A673 (cell line): ENCODE data around the gene BRI3. TPM values are rescaled to one million over a fixed set of nuclear protein-coding genes. Genes with fewer than 3 reads are reported as not detected.

Experiments used
- BruUV-seq: library from RNA; stranded (reverse); fragments of 400-500 nt; replicated peaks from 2 replicates; lab custom pipeline; 2021; lab: Mats Ljungman, UMichigan
- CTCF ChIA-PET: fragments of 300-600 bp; sonication (Branson Sonifier 250); formaldehyde crosslinking; loops from one replicate; lab custom pipeline; 2022; ENCODE audit warnings: antibody characterized with exemption; lab: Charles Lee
- POLR2A ChIA-PET: fragments of 300-600 bp; sonication (Branson Sonifier 250); formaldehyde crosslinking; loops from one replicate; lab custom pipeline; 2022; ENCODE audit warnings: antibody characterized with exemption; ENCODE audit not compliant: low non-redundant PET; lab: Charles Lee
- DNase-seq: peaks from one replicate; pipeline ENCODE4 v3.0.0-alpha.2; 2015; ENCODE audit warnings: low spot score
- H3K27ac ChIP-seq: fragments of 200-600 bp; sonication (generic); 2 replicates; pipeline ENCODE4 v1.5.1; 2016; ENCODE audit warnings: mixed run types, low read depth, mild to moderate bottlenecking, mixed read lengths, antibody characterized with exemption, low read length; ENCODE audit not compliant: poor library complexity, severe bottlenecking
- H3K27me3 ChIP-seq: fragments of 200-600 bp; sonication (generic); replicated peaks from 2 replicates; pipeline ENCODE4 v1.6.1; 2017; ENCODE audit warnings: mixed run types, low read depth, mild to moderate bottlenecking, mixed read lengths, antibody characterized with exemption, low read length; ENCODE audit not compliant: insufficient read depth, poor library complexity
- H3K36me3 ChIP-seq: fragments of 200-600 bp; sonication (generic); 2 replicates; pipeline ENCODE4 v1.6.1; 2016; ENCODE audit warnings: mixed run types, mild to moderate bottlenecking, mixed read lengths, antibody characterized with exemption, low read length; ENCODE audit not compliant: insufficient read depth, poor library complexity, severe bottlenecking
- H3K4me1 ChIP-seq: fragments of 200-600 bp; sonication (generic); 2 replicates; pipeline ENCODE4 v1.6.1; 2017; ENCODE audit warnings: mixed run types, mild to moderate bottlenecking, mixed read lengths, antibody characterized with exemption, low read length; ENCODE audit not compliant: insufficient read depth, poor library complexity, severe bottlenecking
- H3K4me3 ChIP-seq: fragments of 200-600 bp; sonication (generic); 2 replicates; pipeline ENCODE4 v1.5.1; 2016; ENCODE audit warnings: low read depth, mixed run types, mild to moderate bottlenecking, mixed read lengths, low read length; ENCODE audit not compliant: poor library complexity, severe bottlenecking
- H3K9me3 ChIP-seq: fragments of 200-600 bp; sonication (generic); 2 replicates; pipeline ENCODE4 v1.6.1; 2016; ENCODE audit warnings: mixed run types, low read depth, mild to moderate bottlenecking, mixed read lengths, antibody characterized with exemption, low read length; ENCODE audit not compliant: poor library complexity, severe bottlenecking
- EZH2 ChIP-seq: fragments of 200-600 bp; sonication (generic); IDR thresholded peaks from 2 replicates; pipeline ENCODE4 v1.6.1; 2017; ENCODE audit warnings: borderline replicate concordance, low read depth, mild to moderate bottlenecking, mixed read lengths, antibody characterized with exemption, low read length; ENCODE audit not compliant: poor library complexity, severe bottlenecking
- intact Hi-C: fragments of 100-400 bp; cut with micrococcal nuclease; formaldehyde crosslinking; loops from one replicate; pipeline ENCODE4 v1.10.0; 2022; ENCODE audit not compliant: unreplicated experiment
- total RNA-seq: library from RNA; stranded (reverse); gene quantifications from 2 replicates; pipeline ENCODE4 v1.2.3, GENCODE V29; 2021
- TF ChIP-seq, protein P1 (sequence below): fragments of 300-800, 200-600 bp; sonication (generic); conservative IDR thresholded peaks from 2 replicates; pipeline ENCODE4 v1.5.1; 2017; ENCODE audit warnings: low read depth, mild to moderate bottlenecking, antibody characterized with exemption, low read length, moderate library complexity, mixed read lengths

The BRI3 gene
- total RNA-seq, 1 experiment from 2014 or later, result 85.8 TPM

DNA sequence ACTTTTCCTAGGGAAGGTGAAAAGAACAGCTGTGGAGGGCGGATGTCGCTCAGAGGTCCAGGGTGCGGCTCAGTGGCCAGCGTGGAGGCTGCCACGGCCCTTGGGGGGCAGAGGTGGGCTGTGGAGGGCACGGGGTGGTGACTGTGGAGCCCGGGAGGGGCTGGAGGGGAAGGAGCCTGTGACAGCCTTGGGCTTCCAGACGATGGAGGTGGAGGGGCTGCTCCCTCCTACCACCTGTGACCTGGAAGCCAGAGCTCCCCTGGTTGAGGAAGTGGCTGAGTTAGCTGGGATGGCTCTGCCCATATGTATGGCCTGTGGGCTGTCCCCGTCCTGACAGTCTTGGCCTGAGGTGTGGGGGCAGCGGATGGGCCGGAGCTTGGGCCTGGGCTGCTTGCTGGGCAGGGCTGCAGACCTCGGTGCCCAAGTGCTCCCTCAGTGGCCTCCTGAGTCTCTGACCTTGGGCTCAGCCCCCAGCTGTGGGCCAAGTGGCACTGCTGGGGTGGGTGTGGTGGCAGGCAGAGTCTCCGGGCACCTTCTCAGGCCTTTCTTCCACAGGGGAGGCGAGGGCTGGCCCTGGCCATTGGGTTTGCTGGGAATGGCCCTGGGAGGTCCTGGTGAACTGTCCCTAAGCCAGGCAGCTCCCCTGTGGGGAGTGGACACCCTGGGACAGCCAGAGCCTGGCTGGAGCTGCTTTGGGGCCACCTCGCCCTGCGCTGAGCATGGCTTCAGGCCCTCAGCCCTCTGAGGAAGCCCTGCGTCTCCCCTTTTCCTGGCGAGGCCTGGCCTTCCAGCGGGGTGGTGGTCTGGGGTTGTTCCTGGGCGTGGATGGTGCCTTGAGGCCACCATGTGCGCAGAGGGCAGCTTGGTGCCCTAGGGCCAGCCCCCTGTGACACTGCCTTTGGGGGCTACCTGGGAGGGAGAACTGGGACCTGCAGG lies 3.9 kb downstream of the BRI3 start:
- CTCF ChIA-PET, result no interaction called here
- Histone ChIP-seq H3K4me1 (no peaks in the 10 kb centered on the region), H3K9me3 (no peaks in the 10 kb centered on the region), H3K36me3 (no peaks in the 10 kb centered on the region), H3K27ac (no peak overlapping the region), H3K27me3 (no peaks in the 10 kb centered on the region), H3K4me3 (no peak overlapping the region)
- BruUV-seq, result no TSS peak
- intact Hi-C loops, result no loop called here
- POLR2A ChIA-PET, result no interaction called here
- DNase-seq, result no peak
- TF ChIP-seq, protein P1, sequence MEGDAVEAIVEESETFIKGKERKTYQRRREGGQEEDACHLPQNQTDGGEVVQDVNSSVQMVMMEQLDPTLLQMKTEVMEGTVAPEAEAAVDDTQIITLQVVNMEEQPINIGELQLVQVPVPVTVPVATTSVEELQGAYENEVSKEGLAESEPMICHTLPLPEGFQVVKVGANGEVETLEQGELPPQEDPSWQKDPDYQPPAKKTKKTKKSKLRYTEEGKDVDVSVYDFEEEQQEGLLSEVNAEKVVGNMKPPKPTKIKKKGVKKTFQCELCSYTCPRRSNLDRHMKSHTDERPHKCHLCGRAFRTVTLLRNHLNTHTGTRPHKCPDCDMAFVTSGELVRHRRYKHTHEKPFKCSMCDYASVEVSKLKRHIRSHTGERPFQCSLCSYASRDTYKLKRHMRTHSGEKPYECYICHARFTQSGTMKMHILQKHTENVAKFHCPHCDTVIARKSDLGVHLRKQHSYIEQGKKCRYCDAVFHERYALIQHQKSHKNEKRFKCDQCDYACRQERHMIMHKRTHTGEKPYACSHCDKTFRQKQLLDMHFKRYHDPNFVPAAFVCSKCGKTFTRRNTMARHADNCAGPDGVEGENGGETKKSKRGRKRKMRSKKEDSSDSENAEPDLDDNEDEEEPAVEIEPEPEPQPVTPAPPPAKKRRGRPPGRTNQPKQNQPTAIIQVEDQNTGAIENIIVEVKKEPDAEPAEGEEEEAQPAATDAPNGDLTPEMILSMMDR, result no peak
- no peak for TF ChIP-seq EZH2

DNA sequence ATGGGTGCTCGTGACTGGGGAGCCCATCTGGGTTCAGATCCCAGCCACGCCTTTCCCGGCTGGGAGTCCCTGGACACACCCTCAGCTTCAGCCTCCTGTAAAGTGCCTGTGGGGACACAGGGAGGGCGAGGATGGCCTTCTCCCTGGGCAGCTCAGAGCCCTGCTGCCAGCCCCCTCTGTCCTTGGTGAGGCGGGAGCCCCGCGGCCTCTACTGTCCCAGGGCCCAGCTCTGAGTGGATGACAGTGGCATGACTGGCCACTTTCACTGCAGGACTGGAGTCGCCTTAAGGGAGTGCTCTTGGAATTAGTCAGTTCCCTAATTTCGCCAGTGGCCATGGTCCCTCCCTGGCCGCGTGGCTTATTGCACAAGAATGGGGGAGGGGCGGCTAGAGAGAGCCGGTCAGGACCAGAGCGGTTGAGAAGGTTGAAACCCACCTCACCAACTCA lies 4.6 kb downstream of the BRI3 start:
- CTCF ChIA-PET, result no interaction called here
- Histone ChIP-seq H3K27ac (no peak overlapping the region), H3K36me3 (no peaks in the 10 kb centered on the region), H3K4me1 (no peaks in the 10 kb centered on the region), H3K4me3 (no peak overlapping the region), H3K27me3 (no peaks in the 10 kb centered on the region), H3K9me3 (no peaks in the 10 kb centered on the region)
- TF ChIP-seq, protein P1, result no peak
- TF ChIP-seq EZH2, result no peak
- no peak for DNase-seq
- POLR2A ChIA-PET, result no interaction called here
- intact Hi-C loops, result no loop called here
- BruUV-seq, result no TSS peak

DNA sequence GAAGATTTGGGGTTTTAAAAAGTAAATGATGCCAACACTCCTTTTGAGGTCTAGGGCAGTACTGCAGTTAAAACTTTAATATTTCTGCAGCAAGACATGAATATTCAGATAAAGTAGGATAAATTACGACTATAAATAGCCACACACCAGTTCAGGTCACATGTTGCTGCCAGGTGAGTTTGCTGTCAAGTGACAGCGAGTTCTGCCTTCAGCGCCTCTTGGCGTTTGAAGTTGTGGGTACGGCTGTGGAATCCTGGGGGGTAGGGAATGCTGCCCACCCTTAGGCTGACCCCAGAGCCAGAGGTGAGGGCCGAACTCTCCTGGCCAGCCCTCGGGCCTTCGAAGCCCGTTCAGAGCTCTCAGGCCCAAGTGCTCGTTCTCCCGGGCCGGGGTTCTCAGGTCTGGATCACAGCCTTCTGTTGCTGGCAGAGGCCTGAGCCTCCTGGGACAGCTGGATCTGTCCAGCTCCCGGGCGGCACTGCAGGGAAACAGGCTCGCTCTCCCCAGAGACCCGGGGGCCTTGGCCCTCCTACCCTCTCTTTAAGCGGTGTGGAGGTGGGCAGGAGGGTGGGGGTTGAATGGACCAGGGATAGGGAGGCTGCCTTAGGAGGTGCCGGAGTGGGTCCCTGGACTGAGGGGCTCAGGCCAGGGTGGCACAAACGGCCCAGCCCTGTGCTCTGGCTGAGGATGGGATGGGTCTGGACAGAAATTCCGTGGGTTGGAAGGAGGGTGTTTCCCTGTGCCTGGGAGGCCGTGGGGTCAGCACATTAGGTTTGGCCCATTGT lies 5.4 kb downstream of the BRI3 start:
- intact Hi-C loops, result no loop called here
- Histone ChIP-seq H3K4me3 (no peak overlapping the region), H3K27ac (no peak overlapping the region), H3K36me3 (peaks cover 2% of the 10 kb centered on the region), H3K9me3 (no peaks in the 10 kb centered on the region), H3K27me3 (no peaks in the 10 kb centered on the region), H3K4me1 (no peaks in the 10 kb centered on the region)
- no TSS peak for BruUV-seq
- ChIA-PET CTCF (no interaction called here), POLR2A (interaction anchor here (0.5 kb wide), 1 partner anchor 288 kb away, joined by 3 read pairs; no protein-coding TSS in a partner anchor)
- DNase-seq, result no peak
- TF ChIP-seq EZH2, result no peak
- TF ChIP-seq, protein P1, result no peak
